NAMALWA (cell line): ENCODE results near the gene DNAJB2.
A peak's percentile ranks its signal among the peaks of the same experiment; 100 is the strongest.
"Not testable (repeated sequence)": the region's sequence is repeated elsewhere in the genome, so short reads cannot be mapped to it uniquely, and the experiment has no call there.

Source experiments
- DNase-seq: peaks from one replicate; pipeline ENCODE4 v3.0.0-alpha.2; 2015; ENCODE audit warnings: low spot score

Gene DNAJB2

GRCh38 chr2:219258942-219259341, 20.2 kb upstream of the DNAJB2 start:
- DNase-seq: not testable (repeated sequence)

GRCh38 chr2:219261024-219261855, 17.9 kb upstream of the DNAJB2 start:
- DNase-seq: no peak

GRCh38 chr2:219266232-219266631, 12.9 kb upstream of the DNAJB2 start:
- no peak for DNase-seq

GRCh38 chr2:219266886-219267285, 12.3 kb upstream of the DNAJB2 start:
- DNase-seq: no peak

DNA sequence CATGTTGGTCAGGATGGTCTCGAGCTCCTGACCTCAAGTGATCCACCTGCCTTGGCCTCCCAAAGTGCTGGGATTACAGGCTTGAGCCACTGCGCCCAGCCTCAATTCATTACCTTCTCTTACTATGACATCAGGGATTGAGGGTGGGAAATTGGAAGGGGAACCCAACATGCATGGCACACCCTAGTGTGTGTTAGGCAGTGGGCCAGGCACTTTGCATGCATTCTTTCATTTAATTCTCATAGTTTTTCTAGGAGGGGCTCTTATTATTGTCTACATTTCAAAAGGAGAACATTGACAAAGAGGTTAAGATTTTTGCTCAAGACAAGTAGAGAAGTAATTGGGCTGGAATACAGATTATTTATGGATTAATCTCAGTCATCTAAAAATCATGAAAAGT, 10.9 kb upstream of the DNAJB2 start:
- DNase-seq: no peak

- no peak for DNase-seq
Measured at GRCh38 chr2:219269362-219270054, 9.7 kb upstream of the DNAJB2 start.

DNA sequence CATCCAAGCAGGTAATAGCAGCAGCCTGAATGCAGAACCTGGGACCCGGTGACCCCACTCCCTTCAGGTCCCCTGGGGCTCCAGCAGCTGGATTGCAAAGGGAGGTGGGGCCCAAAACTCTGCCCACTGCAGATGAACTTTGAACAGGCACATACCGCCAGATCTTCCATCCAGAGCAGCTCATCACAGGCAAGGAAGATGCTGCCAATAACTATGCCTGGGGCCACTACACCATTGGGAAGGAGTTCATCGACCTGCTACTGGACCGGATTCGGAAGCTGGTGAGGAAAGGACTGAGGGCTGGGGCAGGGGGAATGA, 9.2 kb upstream of the DNAJB2 start:
- no peak for DNase-seq

- no peak for DNase-seq
Measured at GRCh38 chr2:219271021-219271420, 8.1 kb upstream of the DNAJB2 start.

- no peak for DNase-seq
Measured at GRCh38 chr2:219272356-219272755, 6.8 kb upstream of the DNAJB2 start.

DNA sequence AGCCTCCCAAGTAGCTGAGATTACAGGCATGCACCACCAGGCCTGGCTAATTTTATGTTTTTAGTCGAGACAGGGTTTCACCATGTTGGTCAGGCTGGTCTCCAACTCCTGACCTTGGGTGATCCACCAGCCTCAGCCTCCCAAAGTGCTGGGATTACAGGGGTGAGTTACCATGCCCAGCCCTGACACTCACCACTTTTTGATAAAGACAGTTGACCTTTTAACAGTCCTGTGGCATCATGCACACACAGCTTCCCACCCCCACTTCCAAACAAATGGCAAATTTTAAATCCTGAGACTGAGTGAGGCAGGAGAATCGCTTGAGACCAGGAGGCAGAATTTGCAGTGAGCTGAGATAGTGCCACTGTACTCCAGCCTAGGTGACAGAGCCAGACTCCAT, 6.2 kb upstream of the DNAJB2 start:
- DNase-seq: no peak

- DNase-seq: no peak
Measured at GRCh38 chr2:219273937-219274336, 5.2 kb upstream of the DNAJB2 start.

- DNase-seq: no peak
Measured at GRCh38 chr2:219274361-219274921, 4.7 kb upstream of the DNAJB2 start.

DNA sequence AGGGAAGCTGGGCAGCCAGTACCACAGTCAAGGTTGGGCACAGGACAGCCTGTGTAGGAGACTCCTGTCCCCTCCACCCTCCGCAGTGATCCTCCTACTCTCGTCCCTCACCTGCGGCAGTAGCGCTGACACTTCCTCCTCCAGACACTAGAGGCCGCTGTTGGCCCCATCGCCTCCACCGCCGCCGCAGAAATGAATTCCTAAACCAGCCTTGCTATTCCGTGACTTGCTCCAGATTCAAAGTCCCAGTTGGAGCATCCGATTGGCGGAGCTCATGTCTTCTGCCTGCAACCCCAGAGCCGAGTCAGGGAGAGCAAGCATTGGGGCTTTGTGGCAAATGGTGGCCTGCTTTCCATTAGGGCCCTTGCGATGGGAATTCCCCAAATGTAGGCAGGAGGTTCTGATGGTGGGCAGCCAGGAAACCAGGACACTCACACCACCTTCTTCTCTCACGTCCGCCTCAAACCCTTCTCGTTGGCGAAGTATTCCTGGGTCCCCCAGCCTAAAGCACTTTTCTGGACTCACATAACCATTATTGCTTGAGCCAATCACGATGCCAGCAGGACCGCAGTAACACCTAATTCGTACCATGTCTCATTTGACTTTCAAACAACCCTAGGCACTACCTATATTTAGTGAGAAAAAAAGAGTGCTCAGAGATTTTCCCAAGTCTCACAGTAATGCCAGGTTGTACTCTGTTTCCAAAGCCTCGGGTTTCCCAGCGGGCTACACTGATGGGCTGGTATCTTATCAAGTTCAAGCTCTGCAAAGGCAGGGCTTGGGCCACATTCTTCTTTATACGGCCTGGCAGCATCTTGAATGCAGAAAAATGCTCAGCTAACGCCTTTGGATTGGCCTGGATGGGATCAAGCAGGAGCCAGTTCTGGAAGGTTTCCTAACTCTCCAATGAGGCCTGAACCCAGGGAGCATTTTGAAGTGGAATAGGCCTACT, 1.2 kb upstream of the DNAJB2 start:
- DNase-seq: peak; percentile 84

- DNase-seq: peak; percentile 82
Measured at GRCh38 chr2:219278655-219279150, 463 bp upstream of the DNAJB2 start.

DNA sequence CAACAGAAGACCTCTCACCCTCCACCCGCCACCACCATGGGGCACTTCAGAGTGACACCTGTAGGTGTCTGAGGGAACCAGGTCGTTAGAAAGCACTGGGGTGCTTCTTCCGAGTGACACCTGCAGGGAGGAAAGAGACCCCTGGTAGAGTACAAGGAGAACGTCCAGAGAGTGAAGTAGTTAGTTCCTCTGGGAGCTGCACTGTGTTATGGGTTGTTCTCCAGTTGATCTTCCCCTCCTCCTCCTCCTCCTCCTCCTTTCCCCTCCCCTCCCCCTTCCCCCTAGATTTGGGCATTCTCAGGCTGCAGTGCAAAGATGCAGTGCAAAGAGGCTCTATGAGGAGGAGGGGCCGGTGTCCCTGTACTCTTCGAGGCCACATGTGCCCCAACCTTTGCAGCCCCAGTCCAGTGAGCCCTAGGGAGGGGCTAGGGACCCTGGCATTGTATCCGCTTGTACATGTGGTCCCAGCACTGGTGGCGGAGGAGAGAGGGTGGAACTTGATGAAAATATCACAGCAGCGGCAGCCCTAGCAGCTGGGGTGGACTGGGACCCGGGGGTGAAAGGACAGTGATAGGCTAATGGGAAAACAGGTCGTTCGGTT, 850 bp downstream of the DNAJB2 start:
- DNase-seq: no peak

GRCh38 chr2:219280651-219281050, 1.5 kb downstream of the DNAJB2 start:
- DNase-seq: no peak

GRCh38 chr2:219281588-219281987, 2.4 kb downstream of the DNAJB2 start:
- no peak for DNase-seq

DNA sequence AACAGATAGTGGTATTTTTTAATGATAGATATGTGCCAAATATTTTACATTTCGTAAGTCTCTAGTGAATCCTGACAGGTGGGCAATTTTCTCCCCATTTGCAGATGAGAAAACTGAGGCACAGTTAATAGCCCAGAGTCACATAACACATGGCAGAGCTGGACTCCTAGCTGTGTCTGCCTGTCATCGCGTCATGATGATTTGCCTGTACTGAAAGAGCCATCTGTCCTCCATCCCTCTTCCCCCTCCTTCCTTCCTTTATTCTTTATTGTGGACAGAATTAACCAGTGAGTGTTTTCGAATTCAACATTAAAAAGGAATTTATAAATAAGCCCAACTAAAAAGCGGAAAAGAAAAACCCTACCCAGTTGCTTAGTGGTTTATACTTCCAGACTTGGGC, 3.2 kb downstream of the DNAJB2 start:
- no peak for DNase-seq

DNA sequence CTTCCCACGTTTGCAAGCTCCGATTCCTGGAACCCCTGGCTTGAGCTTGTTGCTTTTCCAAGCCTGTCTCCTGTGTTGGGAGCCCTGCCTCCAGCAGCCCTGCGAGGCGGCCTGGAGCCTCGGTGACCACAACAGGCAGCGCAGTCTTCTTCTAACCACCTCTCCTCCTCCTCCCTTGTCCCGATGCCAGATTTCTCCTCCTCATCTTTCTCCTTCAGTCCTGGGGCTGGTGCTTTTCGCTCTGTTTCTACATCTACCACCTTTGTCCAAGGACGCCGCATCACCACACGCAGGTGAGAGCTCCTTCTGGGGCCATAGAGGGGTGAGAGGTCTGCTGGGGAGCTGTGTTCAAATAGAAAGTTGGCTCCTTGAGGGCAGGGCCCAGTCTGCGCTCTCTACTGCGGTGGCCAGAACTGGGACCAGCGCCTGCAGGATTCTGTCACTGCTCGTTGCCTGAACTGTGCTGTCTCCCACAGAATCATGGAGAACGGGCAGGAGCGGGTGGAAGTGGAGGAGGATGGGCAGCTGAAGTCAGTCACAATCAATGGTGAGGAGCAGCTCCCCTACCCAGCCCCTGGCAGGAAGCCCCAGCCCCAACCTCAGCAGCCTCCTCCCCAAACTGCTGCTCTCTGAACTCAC, 3.9 kb downstream of the DNAJB2 start:
- no peak for DNase-seq

DNA sequence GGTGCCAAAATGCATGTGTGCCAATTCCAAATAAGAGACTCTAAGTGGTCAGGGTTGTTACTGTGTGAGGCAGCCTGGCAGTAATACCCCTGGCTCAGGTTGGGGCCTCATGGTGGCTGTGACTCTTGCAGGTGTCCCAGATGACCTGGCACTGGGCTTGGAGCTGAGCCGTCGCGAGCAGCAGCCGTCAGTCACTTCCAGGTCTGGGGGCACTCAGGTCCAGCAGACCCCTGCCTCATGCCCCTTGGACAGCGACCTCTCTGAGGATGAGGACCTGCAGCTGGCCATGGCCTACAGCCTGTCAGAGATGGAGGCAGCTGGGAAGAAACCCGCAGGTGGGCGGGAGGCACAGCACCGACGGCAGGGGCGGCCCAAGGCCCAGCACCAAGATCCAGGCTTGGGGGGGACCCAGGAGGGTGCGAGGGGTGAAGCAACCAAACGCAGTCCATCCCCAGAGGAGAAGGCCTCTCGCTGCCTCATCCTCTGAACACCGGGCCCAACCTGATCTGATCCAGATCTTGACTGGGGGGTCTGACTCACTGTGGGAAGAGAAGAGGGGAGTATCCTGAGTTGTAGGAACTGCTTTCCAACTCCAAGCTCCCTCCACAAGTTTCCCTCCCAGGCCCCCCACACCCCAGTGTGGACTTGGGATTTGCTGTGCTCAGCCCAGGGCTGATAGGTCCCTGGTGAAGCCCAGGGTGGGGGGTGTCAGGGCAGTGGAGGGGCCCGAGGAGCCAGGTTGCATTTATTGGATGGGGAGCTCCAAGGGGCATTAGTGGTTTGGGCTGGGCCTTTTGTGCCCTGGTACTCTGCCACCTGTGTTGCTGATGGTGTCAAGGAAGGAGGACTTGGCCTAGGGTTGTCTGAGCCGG, 5.6 kb downstream of the DNAJB2 start:
- no peak for DNase-seq
